ENCODE measurements around the gene IMP3.
A peak's percentile ranks its signal among the peaks of the same experiment; 100 is the strongest.

The IMP3 gene

GRCh38 chr15:75673426-75674235, 33.6 kb upstream of the IMP3 start:
- H3K4me3 ChIP-seq (ENCODE audit: low read depth in 1 of 2, low read length in 2 of 2) = no peak overlapping the region
- no peak overlapping the region for H3K27ac ChIP-seq (ENCODE audit: low read length)
- no peak overlapping the region for H3K9ac ChIP-seq (ENCODE audit: low read depth, low read length)
- H3K4me2 ChIP-seq (ENCODE audit: insufficient read depth, low read length) = no peak overlapping the region
- no peak for TF ChIP-seq EZH2 (IDR thresholded peaks at IDR 0.05; ENCODE audit: borderline replicate concordance, low read depth, low read length, severe bottlenecking)
- TF ChIP-seq CTCF (IDR thresholded peaks at IDR 0.05; ENCODE audit: borderline replicate concordance, extremely low read depth, low read length, poor library complexity, severe bottlenecking) = no peak
- H3K79me2 ChIP-seq (ENCODE audit: insufficient read depth, low read length) = no peaks in the 10 kb centered on the region
- H2AFZ ChIP-seq (ENCODE audit: low read depth, low read length) = no peak overlapping the region
- no peaks in the 10 kb centered on the region for H4K20me1 ChIP-seq (ENCODE audit: insufficient read depth, low read length)
- no peaks in the 10 kb centered on the region for H3K4me1 ChIP-seq (ENCODE audit: insufficient read depth, low read length)
- no peak for ATAC-seq (ENCODE audit: insufficient read depth, low read depth)
- DNase-seq = no peak
- no peaks in the 10 kb centered on the region for H3K36me3 ChIP-seq (ENCODE audit: insufficient read depth, low read length)
- no peaks in the 10 kb centered on the region for H3K9me3 ChIP-seq (ENCODE audit: insufficient read depth, low read length, severe bottlenecking)
- H3K27me3 ChIP-seq (ENCODE audit: insufficient read depth, low read length, poor library complexity) = no peaks in the 10 kb centered on the region

- Histone ChIP-seq H3K4me2 (ENCODE audit: insufficient read depth, low read length) (no peak overlapping the region), H3K36me3 (ENCODE audit: insufficient read depth, low read length) (no peaks in the 10 kb centered on the region), H3K9ac (ENCODE audit: low read depth, low read length) (no peak overlapping the region), H3K9me3 (ENCODE audit: insufficient read depth, low read length, severe bottlenecking) (no peaks in the 10 kb centered on the region), H2AFZ (ENCODE audit: low read depth, low read length) (no peak overlapping the region), H3K4me3 (ENCODE audit: low read depth in 1 of 2, low read length in 2 of 2) (no peak overlapping the region), H3K27me3 (ENCODE audit: insufficient read depth, low read length, poor library complexity) (no peaks in the 10 kb centered on the region), H3K27ac (ENCODE audit: low read length) (no peak overlapping the region), H3K79me2 (ENCODE audit: insufficient read depth, low read length) (no peaks in the 10 kb centered on the region), H3K4me1 (ENCODE audit: insufficient read depth, low read length) (no peaks in the 10 kb centered on the region), H4K20me1 (ENCODE audit: insufficient read depth, low read length) (no peaks in the 10 kb centered on the region)
- no peak for DNase-seq
- 0 out of 3 replicates have a peak, but pooled peaks have one; percentile 3 for ATAC-seq (ENCODE audit: insufficient read depth, low read depth)
- no peak for TF ChIP-seq EZH2 (IDR thresholded peaks at IDR 0.05; ENCODE audit: borderline replicate concordance, low read depth, low read length, severe bottlenecking)
- TF ChIP-seq CTCF (IDR thresholded peaks at IDR 0.05; ENCODE audit: borderline replicate concordance, extremely low read depth, low read length, poor library complexity, severe bottlenecking) = no peak
These were observed 32.8 kb upstream of the IMP3 start for GRCh38 chr15:75672646-75673425.

GRCh38 chr15:75671730-75672602, 31.9 kb upstream of the IMP3 start:
- H3K36me3 ChIP-seq (ENCODE audit: insufficient read depth, low read length) = no peaks in the 10 kb centered on the region
- no peak overlapping the region for H3K4me3 ChIP-seq (ENCODE audit: low read depth in 1 of 2, low read length in 2 of 2)
- H3K9ac ChIP-seq (ENCODE audit: low read depth, low read length) = no peak overlapping the region
- H3K4me1 ChIP-seq (ENCODE audit: insufficient read depth, low read length) = no peaks in the 10 kb centered on the region
- no peaks in the 10 kb centered on the region for H4K20me1 ChIP-seq (ENCODE audit: insufficient read depth, low read length)
- no peak for ATAC-seq (ENCODE audit: insufficient read depth, low read depth)
- DNase-seq = no peak
- no peaks in the 10 kb centered on the region for H3K9me3 ChIP-seq (ENCODE audit: insufficient read depth, low read length, severe bottlenecking)
- H3K79me2 ChIP-seq (ENCODE audit: insufficient read depth, low read length) = no peaks in the 10 kb centered on the region
- TF ChIP-seq CTCF (IDR thresholded peaks at IDR 0.05; ENCODE audit: borderline replicate concordance, extremely low read depth, low read length, poor library complexity, severe bottlenecking) = no peak
- no peak for TF ChIP-seq EZH2 (IDR thresholded peaks at IDR 0.05; ENCODE audit: borderline replicate concordance, low read depth, low read length, severe bottlenecking)
- H2AFZ ChIP-seq (ENCODE audit: low read depth, low read length) = no peak overlapping the region
- H3K27me3 ChIP-seq (ENCODE audit: insufficient read depth, low read length, poor library complexity) = no peaks in the 10 kb centered on the region
- H3K4me2 ChIP-seq (ENCODE audit: insufficient read depth, low read length) = no peak overlapping the region
- no peak overlapping the region for H3K27ac ChIP-seq (ENCODE audit: low read length)
